ENCODE data around the gene PRPH. TPM values are rescaled to one million over a fixed set of nuclear protein-coding genes. Genes with fewer than 3 reads are reported as not detected.

The PRPH gene
- total and polyA plus RNA-seq, 10 of the 15 experiments (the other 5 are each of a cell fraction or from before 2014, with no cell fraction given): 0.09 to 0.45 (median 0.19) TPM; not detected in 3

DNA sequence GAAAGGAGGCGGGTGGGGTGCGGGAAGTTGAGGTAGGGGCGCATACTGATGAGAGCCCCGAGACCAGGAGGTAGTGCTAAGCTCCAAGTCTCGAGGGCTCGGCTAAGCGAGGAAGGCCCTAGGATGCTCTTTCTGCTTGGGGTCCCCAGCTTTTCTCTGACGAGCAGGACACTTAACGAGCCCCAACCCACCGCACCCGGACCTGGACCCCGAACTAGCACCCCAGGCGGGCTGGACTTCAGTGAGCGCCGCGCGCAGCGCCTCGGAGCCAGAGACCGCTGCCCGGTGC, 46.8 kb downstream of the PRPH start:
- no peak overlapping the region for H3K9ac ChIP-seq (ENCODE audit: control insufficient read depth, insufficient read depth, low read length)
- H3K36me3 ChIP-seq (ENCODE audit: control insufficient read depth in 2 of 2, insufficient read depth in 2 of 2, low read length in 1 of 2): no peaks in the 10 kb centered on the region
- SMC1A ChIA-PET (ENCODE audit: uncharacterized antibody, unreplicated experiment): interaction anchor here (0.8 to 3.2 kb wide), 8 partner anchors 9 to 238 kb away, joined by 3 to 22 read pairs (median 4); partner anchors contain the start of gene TROAP
- no peak for DNase-seq (ENCODE audit: low read depth, low spot score)
- H3K4me3 ChIP-seq: no peak overlapping the region
- RAD21 ChIA-PET (ENCODE audit: unreplicated experiment): interaction anchor here (1.2 to 3.0 kb wide), 7 partner anchors 10 to 172 kb away, joined by 3 to 25 read pairs (median 8); partner anchors contain the start of gene TROAP
- H3K9me3 ChIP-seq (replicated peaks; ENCODE audit: control insufficient read depth, insufficient read depth, low read length): no peaks in the 10 kb centered on the region
- CTCF ChIA-PET: interaction anchor here (0.6 to 4.0 kb wide), 19 partner anchors 9 to 240 kb away, joined by 3 to 139 read pairs (median 6); partner anchors contain the start of genes PRPH, SPATS2 and TROAP
- no peak overlapping the region for H3K4me2 ChIP-seq (ENCODE audit: control insufficient read depth, insufficient read depth)
- in situ Hi-C loops (cut with MboI) (no loop called here), intact Hi-C loops (cut with micrococcal nuclease; ENCODE audit: unreplicated experiment) (loop anchor here (1.0 kb wide), 1 partner anchor 53 kb away; no protein-coding TSS in a partner anchor)
- TF ChIP-seq E2F4 (IDR thresholded peaks at IDR 0.05; ENCODE audit: low read depth, low read length) (no peak), DPF2 (IDR thresholded peaks at IDR 0.05) (no peak), MAX (IDR thresholded peaks at IDR 0.05; ENCODE audit: low read depth, low read length) (no peak), MXI1 (IDR thresholded peaks at IDR 0.05; ENCODE audit: low read depth, low read length) (no peak), YY1 (IDR thresholded peaks at IDR 0.05; ENCODE audit: low read depth, low read length) (no peak), ZBTB4 (CRISPR knock-in tag; IDR thresholded peaks at IDR 0.05) (no peak), CHD4 (IDR thresholded peaks at IDR 0.05) (no peak), RAD21 (IDR thresholded peaks at IDR 0.05; ENCODE audit: insufficient read depth, low read depth, low read length) (no peak), HCFC1 (IDR thresholded peaks at IDR 0.05; ENCODE audit: low read length) (no peak), RCOR1 (conservative IDR thresholded peaks at IDR 0.05; ENCODE audit: low read depth, low read length) (no peak), NR2F1 (conservative IDR thresholded peaks at IDR 0.05) (no peak), BRCA1 (IDR thresholded peaks at IDR 0.05; ENCODE audit: low read depth, low read length) (no peak), NFYA (IDR thresholded peaks at IDR 0.05; ENCODE audit: borderline replicate concordance, low read depth, low read length) (no peak), ASH2L (IDR thresholded peaks at IDR 0.05; ENCODE audit: borderline replicate concordance, low read depth) (no peak)
- TF ChIP-seq, protein P1, sequence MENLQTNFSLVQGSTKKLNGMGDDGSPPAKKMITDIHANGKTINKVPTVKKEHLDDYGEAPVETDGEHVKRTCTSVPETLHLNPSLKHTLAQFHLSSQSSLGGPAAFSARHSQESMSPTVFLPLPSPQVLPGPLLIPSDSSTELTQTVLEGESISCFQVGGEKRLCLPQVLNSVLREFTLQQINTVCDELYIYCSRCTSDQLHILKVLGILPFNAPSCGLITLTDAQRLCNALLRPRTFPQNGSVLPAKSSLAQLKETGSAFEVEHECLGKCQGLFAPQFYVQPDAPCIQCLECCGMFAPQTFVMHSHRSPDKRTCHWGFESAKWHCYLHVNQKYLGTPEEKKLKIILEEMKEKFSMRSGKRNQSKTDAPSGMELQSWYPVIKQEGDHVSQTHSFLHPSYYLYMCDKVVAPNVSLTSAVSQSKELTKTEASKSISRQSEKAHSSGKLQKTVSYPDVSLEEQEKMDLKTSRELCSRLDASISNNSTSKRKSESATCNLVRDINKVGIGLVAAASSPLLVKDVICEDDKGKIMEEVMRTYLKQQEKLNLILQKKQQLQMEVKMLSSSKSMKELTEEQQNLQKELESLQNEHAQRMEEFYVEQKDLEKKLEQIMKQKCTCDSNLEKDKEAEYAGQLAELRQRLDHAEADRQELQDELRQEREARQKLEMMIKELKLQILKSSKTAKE (IDR thresholded peaks at IDR 0.05; ENCODE audit: low read depth, poor library complexity, severe bottlenecking): no peak
- TF ChIP-seq, protein P2, sequence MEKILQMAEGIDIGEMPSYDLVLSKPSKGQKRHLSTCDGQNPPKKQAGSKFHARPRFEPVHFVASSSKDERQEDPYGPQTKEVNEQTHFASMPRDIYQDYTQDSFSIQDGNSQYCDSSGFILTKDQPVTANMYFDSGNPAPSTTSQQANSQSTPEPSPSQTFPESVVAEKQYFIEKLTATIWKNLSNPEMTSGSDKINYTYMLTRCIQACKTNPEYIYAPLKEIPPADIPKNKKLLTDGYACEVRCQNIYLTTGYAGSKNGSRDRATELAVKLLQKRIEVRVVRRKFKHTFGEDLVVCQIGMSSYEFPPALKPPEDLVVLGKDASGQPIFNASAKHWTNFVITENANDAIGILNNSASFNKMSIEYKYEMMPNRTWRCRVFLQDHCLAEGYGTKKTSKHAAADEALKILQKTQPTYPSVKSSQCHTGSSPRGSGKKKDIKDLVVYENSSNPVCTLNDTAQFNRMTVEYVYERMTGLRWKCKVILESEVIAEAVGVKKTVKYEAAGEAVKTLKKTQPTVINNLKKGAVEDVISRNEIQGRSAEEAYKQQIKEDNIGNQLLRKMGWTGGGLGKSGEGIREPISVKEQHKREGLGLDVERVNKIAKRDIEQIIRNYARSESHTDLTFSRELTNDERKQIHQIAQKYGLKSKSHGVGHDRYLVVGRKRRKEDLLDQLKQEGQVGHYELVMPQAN (conservative IDR thresholded peaks at IDR 0.05): no peak
- H4K20me1 ChIP-seq (ENCODE audit: control insufficient read depth, insufficient read depth): no peaks in the 10 kb centered on the region; the same call in none of the 2 replicates
- H3K27me3 ChIP-seq (replicated peaks in 1 of 2; ENCODE audit: control insufficient read depth in 2 of 2, insufficient read depth in 2 of 2, low read length in 1 of 2): peaks cover 24 to 28% of the 10 kb centered on the region in 2 experiments
- FAIRE-seq: no peak
- no peaks in the 10 kb centered on the region for H3K79me2 ChIP-seq (ENCODE audit: control insufficient read depth, insufficient read depth, low read length)
- H3K4me1 ChIP-seq (ENCODE audit: control insufficient read depth, insufficient read depth, low read length): peaks cover 26% of the 10 kb centered on the region
- ATAC-seq: no peak
- POLR2A ChIA-PET: interaction anchor here (0.5 to 2.1 kb wide), 4 partner anchors 10 to 227 kb away, joined by 3 to 9 read pairs (median 4); partner anchors contain the start of gene TROAP
- no peak overlapping the region for H2AFZ ChIP-seq (ENCODE audit: control insufficient read depth, low read depth, low read length)
- no peak overlapping the region for H3K27ac ChIP-seq (ENCODE audit: control insufficient read depth, insufficient read depth)
- no TSS peak for BruUV-seq (replicated peaks)
- WGBS (ENCODE audit: insufficient coverage, insufficient replicate concordance, low lambda C conversion rate, missing lambda C conversion rate): 41% methylated on average over 20 of the region's 21 CpGs
